ENCODE measurements around the gene FBXO8.

DNA sequence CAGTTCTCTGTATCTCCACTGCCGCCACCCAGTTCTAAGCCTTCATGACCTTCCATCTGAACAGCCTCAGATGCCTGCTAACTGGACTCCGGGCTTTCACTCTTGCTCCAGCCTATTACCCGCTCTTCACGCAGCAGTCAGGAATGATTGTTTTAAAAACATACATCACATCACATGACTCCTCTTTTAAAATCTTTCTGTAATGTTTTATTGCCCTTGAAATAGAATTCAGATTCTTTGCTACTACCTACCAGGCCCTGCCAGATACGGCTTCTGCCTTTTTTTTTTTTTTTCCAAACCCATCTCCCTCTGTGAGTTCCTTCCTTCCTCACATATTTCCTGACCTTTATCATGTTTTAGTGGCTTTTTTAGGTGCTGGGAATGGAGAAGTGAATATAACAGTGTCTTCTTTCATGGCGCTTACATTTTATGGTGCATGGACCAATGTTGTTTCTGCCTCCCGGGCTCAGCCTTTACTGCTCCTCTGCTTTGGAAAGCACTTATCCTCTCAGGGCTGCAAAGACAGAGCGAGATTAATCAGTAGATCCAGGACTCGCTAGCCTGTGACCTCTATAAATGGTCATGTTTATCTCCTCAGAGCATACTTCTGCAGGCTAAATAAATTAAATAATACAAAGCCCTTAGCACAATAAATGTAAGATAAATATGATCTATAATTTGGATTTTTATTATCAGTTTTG is 58.0 kb downstream of the FBXO8 start:
- no peak for TF ChIP-seq EZH2phosphoT487 (IDR thresholded peaks at IDR 0.05; ENCODE audit: borderline replicate concordance)
- TF ChIP-seq, protein P1, sequence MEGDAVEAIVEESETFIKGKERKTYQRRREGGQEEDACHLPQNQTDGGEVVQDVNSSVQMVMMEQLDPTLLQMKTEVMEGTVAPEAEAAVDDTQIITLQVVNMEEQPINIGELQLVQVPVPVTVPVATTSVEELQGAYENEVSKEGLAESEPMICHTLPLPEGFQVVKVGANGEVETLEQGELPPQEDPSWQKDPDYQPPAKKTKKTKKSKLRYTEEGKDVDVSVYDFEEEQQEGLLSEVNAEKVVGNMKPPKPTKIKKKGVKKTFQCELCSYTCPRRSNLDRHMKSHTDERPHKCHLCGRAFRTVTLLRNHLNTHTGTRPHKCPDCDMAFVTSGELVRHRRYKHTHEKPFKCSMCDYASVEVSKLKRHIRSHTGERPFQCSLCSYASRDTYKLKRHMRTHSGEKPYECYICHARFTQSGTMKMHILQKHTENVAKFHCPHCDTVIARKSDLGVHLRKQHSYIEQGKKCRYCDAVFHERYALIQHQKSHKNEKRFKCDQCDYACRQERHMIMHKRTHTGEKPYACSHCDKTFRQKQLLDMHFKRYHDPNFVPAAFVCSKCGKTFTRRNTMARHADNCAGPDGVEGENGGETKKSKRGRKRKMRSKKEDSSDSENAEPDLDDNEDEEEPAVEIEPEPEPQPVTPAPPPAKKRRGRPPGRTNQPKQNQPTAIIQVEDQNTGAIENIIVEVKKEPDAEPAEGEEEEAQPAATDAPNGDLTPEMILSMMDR (conservative IDR thresholded peaks at IDR 0.05; ENCODE audit: low read length), result no peak
